K562 (cell line): Measurements from ENCODE around the gene ISLR2. TPM values are rescaled to one million over a fixed set of nuclear protein-coding genes. Genes with fewer than 3 reads are reported as not detected.

Experiments used
- ATAC-seq: fragments of 200-7000 bp; cut with Tn5 transposase; 3 replicates; pipeline ENCODE4 v1.9.1; 2020; ENCODE audit warnings: moderate library complexity
- BruUV-seq: library from RNA; stranded (reverse); fragments of 400-500 nt; replicated peaks from 2 replicates; lab custom pipeline; 2021; lab: Mats Ljungman, UMichigan
- CTCF ChIA-PET: fragments of 300-600 bp; formaldehyde crosslinking; extraction: SDS; loops from one replicate; lab custom pipeline; 2021; ENCODE audit warnings: low intra/inter-chr PET ratio; lab: Yijun Ruan, JAX
- POLR2A ChIA-PET: fragments of 300-600, 350-650 bp; sonication (Branson Sonifier 250); formaldehyde crosslinking; extraction: SDS; loops from one replicate; lab custom pipeline; 2021; ENCODE audit warnings: antibody characterized with exemption, inconsistent platforms; lab: Yijun Ruan, JAX
- DNase-seq, 4 experiments: peaks; one replicate each; pipeline versions ENCODE4 v3.0.0 to v3.0.0-alpha.2; 2011 to 2018; ENCODE audit warnings: low spot score in 3 of 4, mixed read lengths in 3 of 4; ENCODE audit errors: extremely low read depth in 1 of 4
- FAIRE-seq: peaks from 2 replicates; lab custom pipeline; 2011; peaks lifted over from hg19 to GRCh38; lab: Jason Lieb, UNC
- H2AFZ ChIP-seq: 2 replicates; pipeline ENCODE4 v1.6.0; 2011; ENCODE audit warnings: low read depth, low read length, control low read depth, inconsistent platforms
- H3K27ac ChIP-seq: fragments of 200-600 bp; 3 replicates; pipeline ENCODE4 v1.8.0; 2011; ENCODE audit warnings: low read depth, mild to moderate bottlenecking, control low read depth, inconsistent platforms, low read length, moderate library complexity, mixed read lengths; ENCODE audit errors: extremely low read depth
- H3K27me3 ChIP-seq, 2 experiments: fragments of 300-600 bp in 1 of 2; 2 replicates in 1 of 2; 3 replicates in 1 of 2; pipeline versions ENCODE4 v1.6.0 to v1.8.0; 2011; ENCODE audit warnings: inconsistent platforms in 2 of 2, low read length in 2 of 2, mild to moderate bottlenecking in 1 of 2, mixed read lengths in 1 of 2, moderate library complexity in 1 of 2; ENCODE audit not compliant: control insufficient read depth in 2 of 2, insufficient read depth in 2 of 2
- H3K36me3 ChIP-seq: fragments of 300-600 bp; 3 replicates; pipeline ENCODE4 v1.8.0; 2011; ENCODE audit warnings: mild to moderate bottlenecking, low read length, inconsistent platforms; ENCODE audit not compliant: control insufficient read depth, insufficient read depth
- H3K4me1 ChIP-seq, 2 experiments: fragments of 200-600 bp in 1 of 2; replicated peaks in 1 of 2; 2 replicates in 1 of 2; 3 replicates in 1 of 2; pipeline versions ENCODE4 v1.5.1 to v1.8.0; 2011; ENCODE audit warnings: inconsistent platforms in 2 of 2, low read length in 2 of 2, mild to moderate bottlenecking in 1 of 2, mixed read lengths in 1 of 2, moderate library complexity in 1 of 2; ENCODE audit not compliant: control insufficient read depth in 2 of 2, insufficient read depth in 2 of 2
- H3K4me2 ChIP-seq: 2 replicates; pipeline ENCODE4 v1.6.1; 2011; ENCODE audit warnings: low read length, control low read depth, inconsistent platforms, mixed read lengths; ENCODE audit not compliant: insufficient read depth
- H3K4me3 ChIP-seq: fragments of 200-600 bp; sonication (generic), shearing (Covaris generic); 2 replicates; pipeline ENCODE4 v1.5.1; 2016; ENCODE audit warnings: control low read depth, inconsistent platforms
- H3K79me2 ChIP-seq: fragments of 200-600 bp; 3 replicates; pipeline ENCODE4 v1.8.0; 2011; ENCODE audit warnings: low read length, inconsistent platforms; ENCODE audit not compliant: control insufficient read depth, insufficient read depth
- H3K9ac ChIP-seq, 2 experiments: 2 replicates each; pipeline versions ENCODE4 v1.6.0 to v1.6.1; 2011; ENCODE audit warnings: low read depth in 2 of 2, low read length in 2 of 2, control low read depth in 1 of 2, inconsistent platforms in 1 of 2, mild to moderate bottlenecking in 1 of 2, mixed read lengths in 1 of 2; ENCODE audit not compliant: insufficient read depth in 1 of 2
- H3K9me1 ChIP-seq: one replicate; pipeline ENCODE4 v1.6.0; 2011; ENCODE audit warnings: inconsistent platforms, mild to moderate bottlenecking, low read length, moderate library complexity; ENCODE audit not compliant: control insufficient read depth, insufficient read depth
- H3K9me3 ChIP-seq: replicated peaks from 2 replicates; pipeline ENCODE4 v1.5.1; 2011; ENCODE audit warnings: low read depth, low read length, inconsistent platforms; ENCODE audit not compliant: control insufficient read depth, insufficient read depth
- H4K20me1 ChIP-seq: replicated peaks from 2 replicates; pipeline ENCODE4 v1.6.1; 2011; ENCODE audit warnings: low read length, inconsistent platforms, mixed read lengths; ENCODE audit not compliant: control insufficient read depth, insufficient read depth
- ATF4 ChIP-seq: fragments of 450-650 bp; formaldehyde crosslinking; IDR thresholded peaks from 2 replicates; pipeline ENCODE4 v1.4.0; 2022; ENCODE audit warnings: mild to moderate bottlenecking, moderate library complexity
- GABPA ChIP-seq: fragments of 200-800 bp; sonication (Bioruptor generic); conservative IDR thresholded peaks from 2 replicates; pipeline ENCODE4 v1.6.1; 2016; ENCODE audit warnings: low read depth, missing genetic modification characterization, missing compliant biosample characterization
- THRAP3 ChIP-seq: fragments of 450-650 bp; IDR thresholded peaks from 2 replicates; pipeline ENCODE4 v1.6.1; 2016; ENCODE audit warnings: mild to moderate bottlenecking, inconsistent platforms, borderline replicate concordance
- ZFP1 ChIP-seq: fragments of 450-650 bp; formaldehyde crosslinking; IDR thresholded peaks from 2 replicates; pipeline ENCODE4 v1.4.0; 2020; ENCODE audit warnings: mild to moderate bottlenecking, mixed read lengths
- WGBS: fragments of 100-300 bp; shearing (Covaris generic); methylation state at CpG from one replicate; pipeline ENCODE4 v1.1.6; 2016; ENCODE audit warnings: low coverage, mixed read lengths; ENCODE audit not compliant: insufficient coverage; ENCODE audit errors: missing lambda C conversion rate; 5-methylcytosine and 5-hydroxymethylcytosine counted together
- in situ Hi-C: fragments of 300-500 bp; cut with MboI; formaldehyde crosslinking; loops from 4 replicates; pipeline ENCODE4 v1.15.0; 2018; ENCODE audit warnings: inconsistent platforms, mixed read lengths
- intact Hi-C: fragments of 100-400 bp; cut with micrococcal nuclease; formaldehyde crosslinking; loops from 2 replicates; pipeline ENCODE4 v1.14.2; 2022
- polyA plus RNA-seq, 8 experiments: library from polyadenylated mRNA; depleted of rRNA in 4 of 8; stranded (reverse) in 5 of 8; unstranded in 3 of 8; fragments of >200 nt; fragmentation: Nextera tagmentation in 2 of 8; fragmentation: Illumina TruSeq in 1 of 8; extraction: Ambion mirVana in 2 of 8; extraction: Trizol in 1 of 8; gene quantifications; 2 replicates each; pipeline versions ENCODE4 v1.2.1 to v1.2.3, GENCODE V29; 2011 to 2014; ENCODE audit warnings: inconsistent platforms in 1 of 8, missing spikeins in 1 of 8
- total RNA-seq, 7 experiments: library from RNA; depleted of rRNA in 6 of 7; stranded (reverse); fragments of >200 nt in 6 of 7; fragmentation: Illumina TruSeq in 2 of 7; extraction: Trizol in 2 of 7; gene quantifications; 2 replicates each; pipeline versions ENCODE4 v1.2.1 to v1.2.3, GENCODE V29; 2011 to 2021; ENCODE audit warnings: low replicate concordance in 1 of 7
- TF ChIP-seq, protein P1 (sequence below): fragments of 250-450 bp; sonication (Bioruptor Pico); IDR thresholded peaks from 2 replicates; pipeline ENCODE4 v1.5.0; 2021; ENCODE audit warnings: mild to moderate bottlenecking, moderate library complexity
- TF ChIP-seq, protein P2 (sequence below), 3 experiments: IDR thresholded peaks in 2 of 3; conservative IDR thresholded peaks in 1 of 3; 2 replicates each; pipeline ENCODE4 v1.5.1; 2011 to 2012; ENCODE audit warnings: low read length in 3 of 3, mild to moderate bottlenecking in 3 of 3, control low read depth in 2 of 3, improper control_type of control experiment in 1 of 3, inconsistent platforms in 1 of 3, low read depth in 1 of 3, mixed read lengths in 1 of 3, moderate library complexity in 1 of 3; ENCODE audit not compliant: insufficient read depth in 2 of 3

ISLR2 gene
- total and polyA plus RNA-seq, 9 of the 15 experiments (the other 6 are each of a cell fraction or from before 2014, with no cell fraction given) = not detected

- no peak overlapping the region for H2AFZ ChIP-seq
- peaks cover 12% of the 10 kb centered on the region for H4K20me1 ChIP-seq
- no peak overlapping the region for H3K4me2 ChIP-seq
- in situ Hi-C loops = no loop called here
- no peak overlapping the region for H3K4me3 ChIP-seq
- H3K9me1 ChIP-seq = no peaks in the 10 kb centered on the region
- DNase-seq (no peak), ATAC-seq (no peak), FAIRE-seq (no peak)
- BruUV-seq = no TSS peak
- peaks cover 29 to 77% of the 10 kb centered on the region in 2 experiments; a peak in 4 of 5 replicates for H3K27me3 ChIP-seq
- H3K36me3 ChIP-seq = no peaks in the 10 kb centered on the region
- intact Hi-C loops = no loop called here
- no peaks in the 10 kb centered on the region for H3K79me2 ChIP-seq
- ChIA-PET CTCF (no interaction called here), POLR2A (no interaction called here)
- WGBS = 2% methylated on average over 45 of the region's 45 CpGs
- H3K27ac ChIP-seq = no peak overlapping the region
- peaks cover 0 to 17% of the 10 kb centered on the region in 2 experiments; a peak in 2 of 5 replicates for H3K4me1 ChIP-seq
- TF ChIP-seq GABPA (tag) (no peak), THRAP3 (no peak), ATF4 (CRISPR knock-in tag) (no peak), ZFP1 (no peak)
- TF ChIP-seq, protein P1, sequence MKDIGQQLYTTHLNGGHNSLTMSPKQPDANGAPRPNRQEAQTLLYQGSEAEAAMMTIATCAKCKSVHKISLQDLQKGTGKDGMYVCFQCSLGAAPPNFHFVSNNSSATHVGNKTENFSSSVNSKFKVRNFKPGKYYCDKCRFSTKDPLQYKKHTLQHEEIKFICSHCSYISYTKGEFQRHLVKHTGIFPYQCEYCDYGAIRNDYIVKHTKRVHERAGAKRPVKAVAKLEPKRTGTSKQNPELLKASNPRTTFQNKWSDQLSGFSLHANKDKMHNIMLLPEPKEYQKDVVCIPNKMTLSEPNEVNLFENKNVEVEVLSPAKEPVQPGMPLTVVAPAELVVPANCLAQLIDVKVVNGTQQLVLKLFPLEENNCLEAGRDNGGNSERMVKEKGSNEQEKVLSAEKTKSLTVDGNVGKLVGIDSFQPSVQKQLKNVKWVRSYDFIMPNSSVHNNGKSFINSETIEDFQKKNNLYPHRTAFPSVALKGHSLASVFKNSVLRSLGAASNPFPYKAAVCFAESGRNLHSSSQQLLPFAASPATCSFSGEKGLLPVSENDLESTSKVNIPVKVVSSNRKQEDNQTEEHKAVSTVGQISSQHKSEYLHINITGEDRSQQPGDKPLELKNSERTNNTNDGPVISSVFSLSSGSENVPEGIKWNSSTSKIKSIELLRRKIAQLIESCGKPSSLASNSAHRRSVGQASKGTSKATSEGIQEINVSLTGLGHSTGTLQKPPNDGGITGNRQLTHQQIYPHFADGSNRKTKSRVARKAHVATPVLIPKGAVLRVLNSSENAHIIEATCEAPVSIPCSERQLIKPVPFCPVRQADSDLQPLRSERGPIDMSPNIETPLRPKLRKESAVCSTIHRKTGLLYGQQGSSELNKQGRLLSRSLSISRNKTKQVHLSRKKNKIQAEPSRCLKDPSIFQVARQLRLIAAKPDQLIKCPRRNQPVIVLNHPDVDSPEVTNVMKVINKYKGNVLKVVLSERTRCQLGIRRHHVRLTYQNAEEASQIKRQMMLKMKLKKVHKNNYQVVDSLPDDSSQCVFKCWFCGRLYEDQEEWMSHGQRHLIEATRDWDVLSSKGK (CRISPR knock-in tag) = no peak
- TF ChIP-seq, protein P2, sequence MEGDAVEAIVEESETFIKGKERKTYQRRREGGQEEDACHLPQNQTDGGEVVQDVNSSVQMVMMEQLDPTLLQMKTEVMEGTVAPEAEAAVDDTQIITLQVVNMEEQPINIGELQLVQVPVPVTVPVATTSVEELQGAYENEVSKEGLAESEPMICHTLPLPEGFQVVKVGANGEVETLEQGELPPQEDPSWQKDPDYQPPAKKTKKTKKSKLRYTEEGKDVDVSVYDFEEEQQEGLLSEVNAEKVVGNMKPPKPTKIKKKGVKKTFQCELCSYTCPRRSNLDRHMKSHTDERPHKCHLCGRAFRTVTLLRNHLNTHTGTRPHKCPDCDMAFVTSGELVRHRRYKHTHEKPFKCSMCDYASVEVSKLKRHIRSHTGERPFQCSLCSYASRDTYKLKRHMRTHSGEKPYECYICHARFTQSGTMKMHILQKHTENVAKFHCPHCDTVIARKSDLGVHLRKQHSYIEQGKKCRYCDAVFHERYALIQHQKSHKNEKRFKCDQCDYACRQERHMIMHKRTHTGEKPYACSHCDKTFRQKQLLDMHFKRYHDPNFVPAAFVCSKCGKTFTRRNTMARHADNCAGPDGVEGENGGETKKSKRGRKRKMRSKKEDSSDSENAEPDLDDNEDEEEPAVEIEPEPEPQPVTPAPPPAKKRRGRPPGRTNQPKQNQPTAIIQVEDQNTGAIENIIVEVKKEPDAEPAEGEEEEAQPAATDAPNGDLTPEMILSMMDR (IDR thresholded peaks at IDR 0.05 in 2 of 3, conservative IDR thresholded peaks at IDR 0.05 in 1 of 3; ENCODE audit: insufficient read depth in 2 of 3, low read depth in 1 of 3, low read length in 3 of 3) = no peak
- no peak overlapping the region for H3K9ac ChIP-seq
- H3K9me3 ChIP-seq = no peaks in the 10 kb centered on the region
These were observed 45.1 kb downstream of the ISLR2 start for GRCh38 chr15:74175271-74176191.
